Measurements from ENCODE around the gene RERG.

RERG gene

GRCh38 chr12:15222219-15222618 is 1.0 kb upstream of the RERG start:
- no peak for DNase-seq (ENCODE audit: low read depth)
- no peak overlapping the region for H3K4me3 ChIP-seq (ENCODE audit: low read depth, low read length)
- TF ChIP-seq CTCF (IDR thresholded peaks at IDR 0.05; ENCODE audit: control insufficient read depth, extremely low read depth, insufficient read depth) = no peak

GRCh38 chr12:15220451-15220850 is 766 bp downstream of the RERG start:
- no peak overlapping the region for H3K4me3 ChIP-seq (ENCODE audit: low read depth, low read length)
- DNase-seq (ENCODE audit: low read depth) = no peak
- TF ChIP-seq CTCF (IDR thresholded peaks at IDR 0.05; ENCODE audit: control insufficient read depth, extremely low read depth, insufficient read depth) = no peak

- no peak for DNase-seq (ENCODE audit: low read depth)
- TF ChIP-seq CTCF (IDR thresholded peaks at IDR 0.05; ENCODE audit: control insufficient read depth, extremely low read depth, insufficient read depth) = no peak
- H3K4me3 ChIP-seq (ENCODE audit: low read depth, low read length) = no peak overlapping the region
These were observed 2.4 kb downstream of the RERG start for GRCh38 chr12:15218794-15219193.

- no peak for TF ChIP-seq CTCF (IDR thresholded peaks at IDR 0.05; ENCODE audit: control insufficient read depth, extremely low read depth, insufficient read depth)
- DNase-seq (ENCODE audit: low read depth) = peak; percentile 50
- no peak overlapping the region for H3K4me3 ChIP-seq (ENCODE audit: low read depth, low read length)
These were observed 5.0 kb downstream of the RERG start for GRCh38 chr12:15216036-15216889.

GRCh38 chr12:15214851-15215601 is 6.2 kb downstream of the RERG start:
- no peak overlapping the region for H3K4me3 ChIP-seq (ENCODE audit: low read depth, low read length)
- no peak for TF ChIP-seq CTCF (IDR thresholded peaks at IDR 0.05; ENCODE audit: control insufficient read depth, extremely low read depth, insufficient read depth)
- no peak for DNase-seq (ENCODE audit: low read depth)

GRCh38 chr12:15212930-15213329 is 8.3 kb downstream of the RERG start:
- no peak overlapping the region for H3K4me3 ChIP-seq (ENCODE audit: low read depth, low read length)
- TF ChIP-seq CTCF (IDR thresholded peaks at IDR 0.05; ENCODE audit: control insufficient read depth, extremely low read depth, insufficient read depth) = no peak
- DNase-seq (ENCODE audit: low read depth) = no peak
